Measurements from ENCODE around the gene CP.

- TF ChIP-seq CTCF (IDR thresholded peaks at IDR 0.05): no peak
- TF ChIP-seq ZFX (IDR thresholded peaks at IDR 0.05; ENCODE audit: borderline replicate concordance): no peak
Observed at GRCh38 chr3:149224736-149225594, 3.3 kb upstream of the CP start.

Data from 22Rv1 (cell line).